Neural progenitor cell (in vitro differentiated cells): Measurements from ENCODE around the gene CDT1. TPM values are rescaled to one million over a fixed set of nuclear protein-coding genes. Genes with fewer than 3 reads are reported as not detected.
"Not testable (repeated sequence)": the region's sequence is repeated elsewhere in the genome, so short reads cannot be mapped to it uniquely, and the experiment has no call there.

ENCODE experiments used
- DNase-seq: peaks from one replicate; pipeline ENCODE4 v3.0.0-alpha.2; 2016; ENCODE audit warnings: low spot score
- H2AFZ ChIP-seq: fragments of 200-600 bp; sonication (generic); replicated peaks from 2 replicates; pipeline ENCODE4 v1.6.1; 2016; ENCODE audit warnings: antibody characterized with exemption
- H3F3A ChIP-seq: fragments of 200-600 bp; sonication (generic); 2 replicates; pipeline ENCODE4 v1.6.1; 2016; ENCODE audit warnings: antibody characterized with exemption, low read depth
- H3K27ac ChIP-seq: fragments of 200-600 bp; sonication (generic); 2 replicates; pipeline ENCODE4 v1.5.1; 2016; ENCODE audit warnings: mild to moderate bottlenecking
- H3K27me3 ChIP-seq: fragments of 200-600 bp; sonication (generic); 2 replicates; pipeline ENCODE4 v1.6.1; 2016; ENCODE audit warnings: mild to moderate bottlenecking, moderate library complexity
- H3K36me3 ChIP-seq: fragments of 200-600 bp; sonication (generic); 2 replicates; pipeline ENCODE4 v1.5.1; 2016
- H3K4me1 ChIP-seq: fragments of 200-600 bp; sonication (generic); 2 replicates; pipeline ENCODE4 v1.6.1; 2016; ENCODE audit warnings: mixed run types
- H3K4me2 ChIP-seq: fragments of 200-600 bp; sonication (generic); 2 replicates; pipeline ENCODE4 v1.6.1; 2016
- H3K4me3 ChIP-seq: fragments of 200-600 bp; sonication (generic); 2 replicates; pipeline ENCODE4 v1.5.1; 2016
- H3K79me2 ChIP-seq: fragments of 200-600 bp; sonication (generic); 2 replicates; pipeline ENCODE4 v1.6.1; 2016; ENCODE audit warnings: low read depth
- H3K9ac ChIP-seq: fragments of 200-600 bp; sonication (generic); 2 replicates; pipeline ENCODE4 v1.6.1; 2016
- H3K9me3 ChIP-seq: fragments of 200-600 bp; sonication (generic); 2 replicates; pipeline ENCODE4 v1.5.1; 2016; ENCODE audit warnings: low read depth
- H4K20me1 ChIP-seq: fragments of 200-600 bp; sonication (generic); 2 replicates; pipeline ENCODE4 v1.6.1; 2016; ENCODE audit warnings: low read depth
- H3K27ac Mint-ChIP-seq: 3 replicates; pipeline ENCODE4 v1.8.0; 2021; ENCODE audit warnings: mixed read lengths
- H3K27me3 Mint-ChIP-seq: 2 replicates; pipeline ENCODE4 v1.8.0; 2022; ENCODE audit warnings: low read depth, mild to moderate bottlenecking, inconsistent platforms, moderate library complexity, mixed read lengths; ENCODE audit not compliant: insufficient read depth
- H3K36me3 Mint-ChIP-seq: 3 replicates; pipeline ENCODE4 v1.8.0; 2021; ENCODE audit warnings: mixed read lengths
- H3K4me1 Mint-ChIP-seq: 3 replicates; pipeline ENCODE4 v1.8.0; 2021; ENCODE audit warnings: mixed read lengths
- H3K4me3 Mint-ChIP-seq: 3 replicates; pipeline ENCODE4 v1.8.0; 2021; ENCODE audit warnings: mild to moderate bottlenecking, moderate library complexity, mixed read lengths
- H3K9me3 Mint-ChIP-seq: 3 replicates; pipeline ENCODE4 v1.8.0; 2020; ENCODE audit warnings: mixed read lengths
- EZH2 ChIP-seq: fragments of 200-600 bp; sonication (generic); IDR thresholded peaks from 2 replicates; pipeline ENCODE4 v1.6.1; 2017; ENCODE audit warnings: antibody characterized with exemption, mild to moderate bottlenecking, moderate library complexity
- EZH2phosphoT487 ChIP-seq: fragments of 200-600 bp; sonication (generic); IDR thresholded peaks from 2 replicates; pipeline ENCODE4 v1.6.1; 2017; ENCODE audit warnings: antibody characterized with exemption
- total RNA-seq: library from RNA; depleted of rRNA; stranded (reverse); fragments of >200 nt; gene quantifications from 2 replicates; pipeline ENCODE4 v1.2.3, GENCODE V29; 2015; ENCODE audit warnings: low replicate concordance
- TF ChIP-seq, protein P1 (sequence below): fragments of 200-600 bp; sonication (generic); IDR thresholded peaks from 2 replicates; pipeline ENCODE4 v1.5.1; 2017; ENCODE audit warnings: antibody characterized with exemption, mild to moderate bottlenecking

CDT1 gene
- total RNA-seq, 1 donor from 2014 or later: 7.8 TPM

DNA sequence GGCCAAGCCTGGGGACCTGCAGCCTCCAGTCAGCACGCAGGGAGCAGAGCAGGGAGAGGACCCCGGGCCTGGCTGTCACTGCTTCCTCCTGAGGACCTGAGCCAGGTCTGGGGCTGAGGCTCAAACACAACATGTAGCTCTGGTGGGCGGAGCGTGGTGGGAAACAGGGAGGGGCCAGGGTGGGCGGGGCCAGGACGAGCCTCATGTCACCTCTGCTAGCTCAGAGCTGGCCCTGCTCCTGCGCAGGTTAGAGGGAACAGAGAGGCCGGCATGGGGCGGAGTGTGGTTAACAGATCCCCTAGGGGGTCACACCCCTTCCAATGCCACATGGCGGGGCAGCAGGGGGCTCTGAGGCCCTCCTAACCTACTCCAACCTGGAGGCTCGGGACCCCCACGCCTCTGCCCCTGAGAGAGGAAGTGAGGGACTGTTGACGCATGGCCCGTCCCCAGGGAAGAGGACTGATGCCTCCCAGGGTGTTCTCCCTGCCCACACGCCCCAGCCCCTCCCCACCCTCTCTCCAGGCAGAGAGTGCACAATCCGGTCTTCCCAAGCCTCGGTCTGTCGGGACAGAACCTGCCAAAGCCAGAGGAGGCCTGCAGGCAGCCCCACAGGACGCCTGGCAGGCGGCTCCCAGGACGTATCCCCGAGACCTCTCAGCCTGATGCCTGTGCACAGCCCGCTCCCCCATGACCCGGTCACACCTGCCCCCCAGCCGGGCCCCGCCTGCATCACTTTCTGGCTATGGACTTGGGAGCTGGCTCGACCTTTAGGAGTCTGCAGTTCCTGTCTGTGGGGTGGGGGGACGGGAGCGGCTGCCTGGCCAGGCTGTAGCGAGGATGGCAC lies 33.8 kb upstream of the CDT1 start:
- H3K27ac ChIP-seq: no peak overlapping the region
- Mint-ChIP-seq H3K9me3 (no peaks in the 10 kb centered on the region), H3K36me3 (no peaks in the 10 kb centered on the region), H3K27ac (peak overlapping the region; percentile 53), H3K4me3 (no peak overlapping the region), H3K27me3 (peaks cover 2% of the 10 kb centered on the region), H3K4me1 (peaks cover 32% of the 10 kb centered on the region)
- no peak overlapping the region for H3K4me3 ChIP-seq
- peak overlapping the region; percentile 47 for H3K4me2 ChIP-seq
- no peaks in the 10 kb centered on the region for H3K79me2 ChIP-seq
- DNase-seq: peak; percentile 92
- TF ChIP-seq EZH2: no peak
- no peak for TF ChIP-seq EZH2phosphoT487
- TF ChIP-seq, protein P1, sequence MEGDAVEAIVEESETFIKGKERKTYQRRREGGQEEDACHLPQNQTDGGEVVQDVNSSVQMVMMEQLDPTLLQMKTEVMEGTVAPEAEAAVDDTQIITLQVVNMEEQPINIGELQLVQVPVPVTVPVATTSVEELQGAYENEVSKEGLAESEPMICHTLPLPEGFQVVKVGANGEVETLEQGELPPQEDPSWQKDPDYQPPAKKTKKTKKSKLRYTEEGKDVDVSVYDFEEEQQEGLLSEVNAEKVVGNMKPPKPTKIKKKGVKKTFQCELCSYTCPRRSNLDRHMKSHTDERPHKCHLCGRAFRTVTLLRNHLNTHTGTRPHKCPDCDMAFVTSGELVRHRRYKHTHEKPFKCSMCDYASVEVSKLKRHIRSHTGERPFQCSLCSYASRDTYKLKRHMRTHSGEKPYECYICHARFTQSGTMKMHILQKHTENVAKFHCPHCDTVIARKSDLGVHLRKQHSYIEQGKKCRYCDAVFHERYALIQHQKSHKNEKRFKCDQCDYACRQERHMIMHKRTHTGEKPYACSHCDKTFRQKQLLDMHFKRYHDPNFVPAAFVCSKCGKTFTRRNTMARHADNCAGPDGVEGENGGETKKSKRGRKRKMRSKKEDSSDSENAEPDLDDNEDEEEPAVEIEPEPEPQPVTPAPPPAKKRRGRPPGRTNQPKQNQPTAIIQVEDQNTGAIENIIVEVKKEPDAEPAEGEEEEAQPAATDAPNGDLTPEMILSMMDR: no peak
- no peak overlapping the region for H3K9ac ChIP-seq
- H3K4me1 ChIP-seq: peaks cover 53% of the 10 kb centered on the region
- H2AFZ ChIP-seq: no peak overlapping the region
- H4K20me1 ChIP-seq: peaks cover 6% of the 10 kb centered on the region
- H3F3A ChIP-seq: peaks cover 31% of the 10 kb centered on the region
- no peaks in the 10 kb centered on the region for H3K9me3 ChIP-seq
- no peaks in the 10 kb centered on the region for H3K36me3 ChIP-seq
- no peaks in the 10 kb centered on the region for H3K27me3 ChIP-seq

DNA sequence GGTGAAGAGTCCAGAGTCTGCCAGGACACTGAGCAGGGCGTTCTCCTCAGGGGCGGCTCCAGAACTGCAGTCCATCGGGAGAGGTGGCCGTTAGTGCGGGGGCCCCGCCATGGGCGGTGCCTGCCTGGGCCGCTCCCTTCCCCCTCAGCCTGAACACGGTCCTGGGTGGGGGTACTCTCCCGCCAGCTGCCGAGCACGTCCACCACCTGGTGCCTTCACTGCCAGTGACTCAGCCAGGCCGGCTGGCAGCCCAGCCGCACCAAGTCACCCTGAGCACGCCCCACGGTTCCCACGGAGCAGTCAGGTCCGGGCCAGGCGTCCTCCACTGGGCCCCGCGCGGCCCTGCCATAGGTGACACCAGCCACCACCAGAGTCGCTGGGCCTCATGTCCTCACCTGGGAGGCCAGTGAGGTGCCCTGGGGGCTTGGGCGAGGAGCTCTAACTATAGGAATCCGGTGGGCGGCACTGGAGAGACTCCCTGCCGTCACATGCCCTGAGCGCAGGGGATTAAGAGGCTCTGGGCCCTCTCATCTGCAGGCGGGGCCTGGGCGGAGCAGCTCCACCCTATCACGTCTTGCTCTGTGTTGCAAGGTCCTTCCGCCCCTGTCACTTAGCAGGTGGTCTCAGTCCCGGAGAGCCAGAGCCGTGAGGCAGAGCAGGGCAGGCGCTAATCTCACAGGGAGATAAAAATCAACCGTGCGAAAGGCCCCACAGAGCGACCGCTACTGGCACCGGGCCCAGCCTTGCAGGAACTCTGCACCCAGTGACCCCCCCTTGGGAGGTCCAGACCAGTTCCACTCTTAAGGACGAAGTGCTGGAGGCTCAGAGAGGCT lies 32.9 kb upstream of the CDT1 start:
- no peak overlapping the region for H3K27ac ChIP-seq
- peak overlapping the region; percentile 47 for H3K4me2 ChIP-seq
- no peak overlapping the region for H3K4me3 ChIP-seq
- Mint-ChIP-seq H3K9me3 (no peaks in the 10 kb centered on the region), H3K36me3 (no peaks in the 10 kb centered on the region), H3K4me1 (peaks cover 32% of the 10 kb centered on the region), H3K27me3 (peaks cover 5% of the 10 kb centered on the region), H3K4me3 (no peak overlapping the region), H3K27ac (no peak overlapping the region)
- no peaks in the 10 kb centered on the region for H3K36me3 ChIP-seq
- no peak overlapping the region for H2AFZ ChIP-seq
- H3F3A ChIP-seq: peaks cover 32% of the 10 kb centered on the region
- TF ChIP-seq EZH2 (no peak), EZH2phosphoT487 (no peak)
- TF ChIP-seq, protein P1: no peak
- no peaks in the 10 kb centered on the region for H3K9me3 ChIP-seq
- DNase-seq: peak; percentile 93
- no peaks in the 10 kb centered on the region for H3K79me2 ChIP-seq
- no peaks in the 10 kb centered on the region for H3K27me3 ChIP-seq
- peaks cover 6% of the 10 kb centered on the region for H4K20me1 ChIP-seq
- H3K4me1 ChIP-seq: peaks cover 53% of the 10 kb centered on the region
- no peak overlapping the region for H3K9ac ChIP-seq

DNA sequence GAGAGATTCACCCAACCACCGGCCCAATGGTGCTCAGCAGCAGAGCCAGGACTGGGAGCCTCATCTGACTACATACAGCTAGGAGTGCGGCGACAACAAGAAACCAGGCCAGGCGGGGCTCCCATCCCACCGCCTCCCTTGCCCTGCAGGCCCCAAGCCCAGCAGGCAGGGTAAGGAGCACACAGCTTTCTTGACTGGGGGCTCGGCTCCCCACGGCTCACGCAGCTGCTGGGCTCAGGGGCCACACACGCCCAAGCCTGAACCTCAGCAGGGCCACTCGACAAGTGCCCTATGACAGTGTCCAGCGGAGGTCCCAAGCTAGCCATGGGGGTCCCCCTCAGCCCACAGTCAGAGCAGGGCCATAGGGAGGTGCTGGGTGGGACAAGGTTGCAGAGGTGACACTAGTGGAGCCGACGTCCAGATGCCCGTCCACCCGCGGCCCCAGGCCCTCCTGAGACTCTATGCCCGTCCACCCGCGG lies 32.3 kb upstream of the CDT1 start:
- no peak overlapping the region for H3K9ac ChIP-seq
- Mint-ChIP-seq H3K36me3 (no peaks in the 10 kb centered on the region), H3K9me3 (no peaks in the 10 kb centered on the region), H3K27ac (no peak overlapping the region), H3K27me3 (peaks cover 5% of the 10 kb centered on the region), H3K4me3 (no peak overlapping the region), H3K4me1 (peaks cover 32% of the 10 kb centered on the region)
- H3K4me3 ChIP-seq: no peak overlapping the region
- H3K9me3 ChIP-seq: no peaks in the 10 kb centered on the region
- peaks cover 56% of the 10 kb centered on the region for H3K4me1 ChIP-seq
- peaks cover 6% of the 10 kb centered on the region for H4K20me1 ChIP-seq
- H3F3A ChIP-seq: peaks cover 32% of the 10 kb centered on the region
- no peak for DNase-seq
- TF ChIP-seq EZH2 (no peak), EZH2phosphoT487 (no peak)
- TF ChIP-seq, protein P1: no peak
- no peaks in the 10 kb centered on the region for H3K27me3 ChIP-seq
- H3K36me3 ChIP-seq: no peaks in the 10 kb centered on the region
- H3K4me2 ChIP-seq: peak overlapping the region; percentile 47
- H2AFZ ChIP-seq: no peak overlapping the region
- no peaks in the 10 kb centered on the region for H3K79me2 ChIP-seq
- no peak overlapping the region for H3K27ac ChIP-seq

DNA sequence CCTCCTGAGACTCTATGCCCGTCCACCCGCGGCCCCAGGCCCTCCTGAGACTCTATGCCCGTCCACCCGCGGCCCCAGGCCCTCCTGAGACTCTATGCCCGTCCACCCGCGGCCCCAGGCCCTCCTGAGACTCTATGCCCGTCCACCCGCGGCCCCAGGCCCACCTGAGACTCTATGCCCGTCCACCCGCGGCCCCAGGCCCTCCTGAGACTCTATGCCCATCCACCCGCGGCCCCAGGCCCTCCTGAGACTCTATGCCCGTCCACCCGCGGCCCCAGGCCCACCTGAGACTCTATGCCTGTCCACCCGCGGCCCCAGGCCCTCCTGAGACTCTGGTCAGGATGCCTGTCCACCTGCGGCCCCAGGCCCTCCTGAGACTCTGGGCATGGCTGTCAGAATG lies 31.8 kb upstream of the CDT1 start:
- not testable (repeated sequence) for H3K9ac ChIP-seq, H3K27ac Mint-ChIP-seq, H3K27me3 Mint-ChIP-seq, H3K27ac ChIP-seq, H3K79me2 ChIP-seq, H4K20me1 ChIP-seq, H2AFZ ChIP-seq, H3K9me3 ChIP-seq, H3K4me3 ChIP-seq, DNase-seq, H3K4me2 ChIP-seq, H3K27me3 ChIP-seq, H3K4me3 Mint-ChIP-seq, H3K36me3 Mint-ChIP-seq, H3K36me3 ChIP-seq, H3K9me3 Mint-ChIP-seq
- Histone ChIP-seq H3F3A (peaks cover 33% of the 10 kb centered on the region), H3K4me1 (peaks cover 60% of the 10 kb centered on the region)
- peaks cover 35% of the 10 kb centered on the region for H3K4me1 Mint-ChIP-seq
